Stimulated activated CD4-positive, alpha-beta T cell treated with anti-CD3 and anti-CD28 coated beads, Interleukin-4, amount 100 ng/mL, for 1 hour (primary cell): ENCODE results near the gene RANBP1.

Experiments used
- DNase-seq: peaks from one replicate; pipeline ENCODE4 v3.0.0-alpha.2; 2020

The RANBP1 gene

GRCh38 chr22:20109411-20110358 is 6.2 kb upstream of the RANBP1 start:
- DNase-seq, result no peak

GRCh38 chr22:20110359-20110985 is 5.4 kb upstream of the RANBP1 start:
- DNase-seq, result no peak

- DNase-seq, result no peak
Measured at GRCh38 chr22:20111045-20111688, 4.7 kb upstream of the RANBP1 start.

GRCh38 chr22:20111689-20112622 is 3.9 kb upstream of the RANBP1 start:
- no peak for DNase-seq

- no peak for DNase-seq
Measured at GRCh38 chr22:20112623-20113511, 3.0 kb upstream of the RANBP1 start.

- no peak for DNase-seq
Measured at GRCh38 chr22:20113551-20114310, 2.2 kb upstream of the RANBP1 start.

- no peak for DNase-seq
Measured at GRCh38 chr22:20114506-20115475, 1.1 kb upstream of the RANBP1 start.

GRCh38 chr22:20116376-20116950 is 559 bp downstream of the RANBP1 start:
- no peak for DNase-seq

GRCh38 chr22:20116951-20117632 is 1.2 kb downstream of the RANBP1 start, which contains the start of gene TRMT2A:
TSS of gene TRMT2A (minus strand) at chr22:20117226. CDS start at chr22:20116906, 320 bp downstream.
- DNase-seq, result peak; percentile 97

GRCh38 chr22:20117633-20118299 is 1.9 kb downstream of the RANBP1 start:
- DNase-seq, result peak; percentile 78

GRCh38 chr22:20118300-20119020 is 2.6 kb downstream of the RANBP1 start:
- DNase-seq, result no peak

GRCh38 chr22:20121856-20122415 is 6.0 kb downstream of the RANBP1 start:
- DNase-seq, result no peak

GRCh38 chr22:20123366-20124082 is 7.6 kb downstream of the RANBP1 start:
- no peak for DNase-seq

- no peak for DNase-seq
Measured at GRCh38 chr22:20124083-20124787, 8.3 kb downstream of the RANBP1 start.
